H9 (cell line): ENCODE results near the gene ORAI1. TPM values are rescaled to one million over a fixed set of nuclear protein-coding genes. Genes with fewer than 3 reads are reported as not detected.

ENCODE experiments used
- DNase-seq: peaks from one replicate; pipeline ENCODE4 v3.0.0-alpha.2; 2017
- H2AFZ ChIP-seq: one replicate; pipeline ENCODE4 v1.6.1; 2013; ENCODE audit warnings: mild to moderate bottlenecking, low read length, control low read depth, moderate library complexity
- H2AK5ac ChIP-seq: 2 replicates; pipeline ENCODE4 v1.6.1; 2013; ENCODE audit warnings: low read length, control low read depth, mixed read lengths; ENCODE audit not compliant: insufficient read length
- H2BK120ac ChIP-seq: one replicate; pipeline ENCODE4 v1.6.1; 2013; ENCODE audit warnings: low read depth, mild to moderate bottlenecking, low read length, control low read depth, inconsistent platforms; ENCODE audit not compliant: poor library complexity, severe bottlenecking
- H2BK12ac ChIP-seq: 2 replicates; pipeline ENCODE4 v1.6.1; 2013; ENCODE audit warnings: low read length, control low read depth, mixed read lengths, low read depth; ENCODE audit not compliant: insufficient read length
- H2BK15ac ChIP-seq: 2 replicates; pipeline ENCODE4 v1.6.1; 2013; ENCODE audit warnings: low read depth, low read length, control low read depth
- H2BK20ac ChIP-seq: one replicate; pipeline ENCODE4 v1.6.1; 2013; ENCODE audit warnings: low read depth, mild to moderate bottlenecking, low read length, control low read depth, inconsistent platforms; ENCODE audit not compliant: poor library complexity, severe bottlenecking
- H2BK5ac ChIP-seq: 2 replicates; pipeline ENCODE4 v1.6.1; 2013; ENCODE audit warnings: low read length, control low read depth, mixed read lengths; ENCODE audit not compliant: insufficient read length
- H3K14ac ChIP-seq: 2 replicates; pipeline ENCODE4 v1.6.1; 2013; ENCODE audit warnings: low read length, control low read depth; ENCODE audit not compliant: insufficient read depth
- H3K18ac ChIP-seq: 2 replicates; pipeline ENCODE4 v1.6.1; 2013; ENCODE audit warnings: low read depth, mild to moderate bottlenecking, mixed read lengths, low read length, control low read depth; ENCODE audit not compliant: insufficient read length
- H3K23ac ChIP-seq: 2 replicates; pipeline ENCODE4 v1.6.1; 2013; ENCODE audit warnings: low read length, control low read depth, mixed read lengths, low read depth; ENCODE audit not compliant: insufficient read length
- H3K23me2 ChIP-seq: 2 replicates; pipeline ENCODE4 v1.6.1; 2013; ENCODE audit warnings: low read depth, mild to moderate bottlenecking, mixed read lengths, low read length, control low read depth; ENCODE audit not compliant: insufficient read length, poor library complexity, severe bottlenecking
- H3K27ac ChIP-seq: 2 replicates; pipeline ENCODE4 v1.5.1; 2013; ENCODE audit warnings: low read length, control low read depth, mixed read lengths, low read depth; ENCODE audit not compliant: insufficient read length
- H3K27me3 ChIP-seq: 2 replicates; pipeline ENCODE4 v1.6.1; 2013; ENCODE audit warnings: low read length, control low read depth, inconsistent platforms; ENCODE audit not compliant: insufficient read depth
- H3K4ac ChIP-seq: 2 replicates; pipeline ENCODE4 v1.6.1; 2013; ENCODE audit warnings: low read depth, mild to moderate bottlenecking, control low read depth, inconsistent platforms, low read length, moderate library complexity
- H3K4me1 ChIP-seq: 2 replicates; pipeline ENCODE4 v1.6.1; 2013; ENCODE audit warnings: low read length, control low read depth, inconsistent platforms; ENCODE audit not compliant: insufficient read depth
- H3K4me2 ChIP-seq: 2 replicates; pipeline ENCODE4 v1.6.1; 2013; ENCODE audit warnings: low read length, control low read depth, mixed read lengths; ENCODE audit not compliant: insufficient read length, insufficient read depth
- H3K56ac ChIP-seq: 2 replicates; pipeline ENCODE4 v1.6.1; 2013; ENCODE audit warnings: low read depth, mild to moderate bottlenecking, mixed read lengths, low read length, control low read depth; ENCODE audit not compliant: insufficient read length
- H3K79me1 ChIP-seq: 2 replicates; pipeline ENCODE4 v1.6.1; 2013; ENCODE audit warnings: low read depth, mild to moderate bottlenecking, moderate library complexity, low read length, control low read depth, inconsistent platforms; ENCODE audit not compliant: insufficient read depth, poor library complexity, severe bottlenecking
- H3K79me2 ChIP-seq: 2 replicates; pipeline ENCODE4 v1.6.1; 2013; ENCODE audit warnings: low read length, control low read depth, inconsistent platforms; ENCODE audit not compliant: insufficient read depth
- H3K9ac ChIP-seq: 2 replicates; pipeline ENCODE4 v1.6.1; 2013; ENCODE audit warnings: low read length, control low read depth, mixed read lengths; ENCODE audit not compliant: insufficient read length; ENCODE audit errors: extremely low read depth
- H3K9me3 ChIP-seq: one replicate; pipeline ENCODE4 v1.6.1; 2013; ENCODE audit warnings: low read depth, low read length, inconsistent platforms; ENCODE audit not compliant: control insufficient read depth
- H3T11ph ChIP-seq: one replicate; pipeline ENCODE4 v1.6.1; 2013; ENCODE audit warnings: mild to moderate bottlenecking, low read length, control low read depth, inconsistent platforms
- H4K20me1 ChIP-seq: one replicate; pipeline ENCODE4 v1.6.1; 2013; ENCODE audit not compliant: control insufficient read depth, insufficient read length, insufficient read depth
- H4K5ac ChIP-seq: 2 replicates; pipeline ENCODE4 v1.6.1; 2013; ENCODE audit warnings: low read depth, mild to moderate bottlenecking, mixed read lengths, low read length, control low read depth; ENCODE audit not compliant: insufficient read length
- H4K8ac ChIP-seq: replicated peaks from 2 replicates; pipeline ENCODE4 v1.6.1; 2013; ENCODE audit warnings: low read length, control low read depth, mixed read lengths, low read depth; ENCODE audit not compliant: insufficient read length
- H4K91ac ChIP-seq: 2 replicates; pipeline ENCODE4 v1.6.1; 2013; ENCODE audit warnings: low read depth, mild to moderate bottlenecking, moderate library complexity, mixed read lengths, low read length, control low read depth; ENCODE audit not compliant: insufficient read length
- H3K27ac Mint-ChIP-seq, 3 experiments: 2 replicates in 2 of 3; 3 replicates in 1 of 3; pipeline ENCODE4 v1.8.0; 2020 to 2021; ENCODE audit warnings: mixed read lengths in 3 of 3, mild to moderate bottlenecking in 1 of 3, moderate library complexity in 1 of 3
- H3K27me3 Mint-ChIP-seq: 2 replicates; pipeline ENCODE4 v1.8.0; 2021; ENCODE audit warnings: low read depth, mild to moderate bottlenecking, moderate library complexity, mixed read lengths
- H3K36me3 Mint-ChIP-seq, 3 experiments: 2 replicates in 2 of 3; 3 replicates in 1 of 3; pipeline ENCODE4 v1.8.0; 2020 to 2021; ENCODE audit warnings: low read depth in 3 of 3, mixed read lengths in 3 of 3; ENCODE audit not compliant: insufficient read depth in 1 of 3
- H3K4me1 Mint-ChIP-seq, 2 experiments: 2 replicates each; pipeline ENCODE4 v1.8.0; 2020; ENCODE audit warnings: mixed read lengths in 2 of 2
- H3K4me3 Mint-ChIP-seq, 2 experiments: 2 replicates in 1 of 2; 3 replicates in 1 of 2; pipeline ENCODE4 v1.8.0; 2020 to 2021; ENCODE audit warnings: mild to moderate bottlenecking in 2 of 2, mixed read lengths in 2 of 2, moderate library complexity in 1 of 2
- H3K9me3 Mint-ChIP-seq, 2 experiments: 2 replicates in 1 of 2; 3 replicates in 1 of 2; pipeline ENCODE4 v1.8.0; 2020; ENCODE audit warnings: mild to moderate bottlenecking in 2 of 2, mixed read lengths in 2 of 2, moderate library complexity in 1 of 2
- CTCF ChIP-seq: fragments of 200-600 bp; sonication (generic); conservative IDR thresholded peaks from 3 replicates; pipeline ENCODE4 v1.8.0; 2021; ENCODE audit warnings: antibody characterized with exemption, mild to moderate bottlenecking
- WGBS: extraction: QIAGEN DNeasy Blood & Tissue Kit; methylation state at CpG from one replicate; pipeline ENCODE4 v1.1.7; 2013; ENCODE audit warnings: missing lambda C conversion rate, low lambda C conversion rate, mixed read lengths; ENCODE audit not compliant: insufficient read length; ENCODE audit errors: extremely low coverage; 5-methylcytosine and 5-hydroxymethylcytosine counted together
- total RNA-seq: library from RNA; stranded (reverse); gene quantifications from 2 replicates; pipeline ENCODE4 v1.2.1, GENCODE V29; 2021

The ORAI1 gene
- total RNA-seq, 1 experiment from 2014 or later: 24.7 TPM

GRCh38 chr12:121608301-121608700 lies 18.0 kb upstream of the ORAI1 start:
- H3K27ac Mint-ChIP-seq: no peak overlapping the region
- Histone ChIP-seq H3K4me2 (no peak overlapping the region), H2AK5ac (no peak overlapping the region), H3K4ac (no peak overlapping the region), H3K56ac (no peak overlapping the region), H2BK120ac (no peak overlapping the region), H2BK5ac (no peak overlapping the region), H3T11ph (no peak overlapping the region), H3K79me1 (no peaks in the 10 kb centered on the region), H3K14ac (no peak overlapping the region), H2BK15ac (no peak overlapping the region), H3K9ac (no peak overlapping the region), H4K5ac (no peak overlapping the region), H3K27me3 (no peaks in the 10 kb centered on the region), H3K23me2 (no peaks in the 10 kb centered on the region), H2AFZ (no peak overlapping the region), H4K91ac (no peak overlapping the region), H2BK12ac (no peak overlapping the region), H2BK20ac (no peak overlapping the region), H3K79me2 (no peaks in the 10 kb centered on the region), H3K18ac (no peak overlapping the region), H3K9me3 (no peaks in the 10 kb centered on the region), H3K27ac (no peak overlapping the region), H3K23ac (no peak overlapping the region), H4K20me1 (no peaks in the 10 kb centered on the region), H3K4me1 (no peaks in the 10 kb centered on the region), H4K8ac (no peak overlapping the region)
- peaks cover 0 to 5% (median 0%) of the 10 kb centered on the region in 3 experiments; a peak in 2 of 7 replicates for H3K36me3 Mint-ChIP-seq
- H3K4me3 Mint-ChIP-seq: no peak overlapping the region
- DNase-seq: no peak
- H3K4me1 Mint-ChIP-seq: peaks cover 6 to 22% of the 10 kb centered on the region in 2 experiments
- no peaks in the 10 kb centered on the region for H3K27me3 Mint-ChIP-seq
- no peak for TF ChIP-seq CTCF
- peaks cover 0 to 6% of the 10 kb centered on the region in 2 experiments; a peak in 2 of 5 replicates for H3K9me3 Mint-ChIP-seq
- WGBS: no CpG with 5 or more reads among the region's 6 CpGs
